Calu3 (cell line): ENCODE results near the gene POLN. TPM values are rescaled to one million over a fixed set of nuclear protein-coding genes. Genes with fewer than 3 reads are reported as not detected.

Experiments used
- BruUV-seq: library from RNA; stranded (reverse); fragments of 400-500 nt; replicated peaks from 2 replicates; lab custom pipeline; 2021; lab: Mats Ljungman, UMichigan
- CTCF ChIA-PET: fragments of 300-600 bp; sonication (Branson Sonifier 250); formaldehyde crosslinking; loops from one replicate; lab custom pipeline; 2022; ENCODE audit warnings: antibody characterized with exemption; lab: Charles Lee
- DNase-seq: peaks from one replicate; pipeline ENCODE4 v3.0.0; 2022
- H3K27ac Mint-ChIP-seq: one replicate; pipeline ENCODE4 v1.8.0; 2022; ENCODE audit warnings: mixed read lengths; ENCODE audit not compliant: unreplicated experiment
- H3K27me3 Mint-ChIP-seq: one replicate; pipeline ENCODE4 v1.8.0; 2022; ENCODE audit warnings: mixed read lengths; ENCODE audit not compliant: unreplicated experiment
- H3K36me3 Mint-ChIP-seq: one replicate; pipeline ENCODE4 v1.8.0; 2022; ENCODE audit warnings: mild to moderate bottlenecking, moderate library complexity, mixed read lengths; ENCODE audit not compliant: insufficient read depth, unreplicated experiment
- H3K4me1 Mint-ChIP-seq: one replicate; pipeline ENCODE4 v1.8.0; 2022; ENCODE audit warnings: mild to moderate bottlenecking, low read depth, mixed read lengths; ENCODE audit not compliant: unreplicated experiment
- H3K4me3 Mint-ChIP-seq: one replicate; pipeline ENCODE4 v1.8.0; 2022; ENCODE audit warnings: mild to moderate bottlenecking, low read depth, moderate library complexity, mixed read lengths; ENCODE audit not compliant: unreplicated experiment
- H3K9me3 Mint-ChIP-seq: one replicate; pipeline ENCODE4 v1.8.0; 2022; ENCODE audit warnings: low read depth, mixed read lengths; ENCODE audit not compliant: unreplicated experiment
- CTCF ChIP-seq: fragments of 200-600 bp; IDR thresholded peaks from one replicate; pipeline ENCODE4 v1.8.0; 2022; ENCODE audit warnings: antibody characterized with exemption; ENCODE audit not compliant: unreplicated experiment
- intact Hi-C: fragments of 100-400 bp; cut with micrococcal nuclease; formaldehyde crosslinking; loops from one replicate; pipeline ENCODE4 v1.10.0; 2022; ENCODE audit not compliant: unreplicated experiment
- total RNA-seq: library from RNA; stranded (reverse); gene quantifications from 2 replicates; pipeline ENCODE4 v1.2.3, GENCODE V29; 2022

The POLN gene
- total RNA-seq, 1 experiment from 2014 or later: 4.1 TPM

- CTCF ChIA-PET: interaction anchor here (0.5 to 0.7 kb wide), 2 partner anchors 9 to 150 kb away, joined by 3 to 4 read pairs; no protein-coding TSS in a partner anchor
- no peaks in the 10 kb centered on the region for H3K4me1 Mint-ChIP-seq
- H3K27ac Mint-ChIP-seq: no peak overlapping the region
Measured at GRCh38 chr4:2093265-2093664, 148.7 kb downstream of the POLN start.

GRCh38 chr4:2092669-2093053 is 149.3 kb downstream of the POLN start:
- intact Hi-C loops: no loop called here
- H3K36me3 Mint-ChIP-seq: no peaks in the 10 kb centered on the region
- no TSS peak for BruUV-seq
- no peak overlapping the region for H3K4me3 Mint-ChIP-seq
- no peak overlapping the region for H3K27ac Mint-ChIP-seq
- peaks cover 12% of the 10 kb centered on the region for H3K27me3 Mint-ChIP-seq
- TF ChIP-seq CTCF: no peak
- H3K9me3 Mint-ChIP-seq: peaks cover 6% of the 10 kb centered on the region
- H3K4me1 Mint-ChIP-seq: no peaks in the 10 kb centered on the region
- no peak for DNase-seq
- CTCF ChIA-PET: interaction anchor here (0.5 to 0.6 kb wide), 2 partner anchors 103 to 151 kb away, joined by 3 read pairs; no protein-coding TSS in a partner anchor

More at GRCh38 chr4:2093265-2093664, 148.7 kb downstream of the POLN start:
- no TSS peak for BruUV-seq
- Mint-ChIP-seq H3K27me3 (peaks cover 12% of the 10 kb centered on the region), H3K36me3 (no peaks in the 10 kb centered on the region), H3K4me3 (no peak overlapping the region), H3K9me3 (peaks cover 6% of the 10 kb centered on the region)
- TF ChIP-seq CTCF: no peak
- intact Hi-C loops: no loop called here
- DNase-seq: no peak

- no TSS peak for BruUV-seq
- Mint-ChIP-seq H3K27ac (no peak overlapping the region), H3K36me3 (no peaks in the 10 kb centered on the region), H3K27me3 (peaks cover 12% of the 10 kb centered on the region), H3K9me3 (peaks cover 6% of the 10 kb centered on the region), H3K4me3 (no peak overlapping the region), H3K4me1 (no peaks in the 10 kb centered on the region)
- CTCF ChIA-PET: interaction anchor here (0.6 kb wide), 1 partner anchor 104 kb away, joined by 3 read pairs; no protein-coding TSS in a partner anchor
- intact Hi-C loops: no loop called here
- TF ChIP-seq CTCF: no peak
- no peak for DNase-seq
Measured at GRCh38 chr4:2091990-2092668, 149.8 kb downstream of the POLN start.

GRCh38 chr4:2090642-2091041 is 151.3 kb downstream of the POLN start:
- H3K4me1 Mint-ChIP-seq: no peaks in the 10 kb centered on the region
- H3K9me3 Mint-ChIP-seq: no peaks in the 10 kb centered on the region
- DNase-seq: no peak
- no peak for TF ChIP-seq CTCF
- no TSS peak for BruUV-seq
- H3K27ac Mint-ChIP-seq: no peak overlapping the region
- no peaks in the 10 kb centered on the region for H3K36me3 Mint-ChIP-seq
- H3K27me3 Mint-ChIP-seq: peaks cover 12% of the 10 kb centered on the region
- CTCF ChIA-PET: no interaction called here
- H3K4me3 Mint-ChIP-seq: no peak overlapping the region
- intact Hi-C loops: no loop called here
